ENCODE results near the gene SH2D7. TPM values are rescaled to one million over a fixed set of nuclear protein-coding genes. Genes with fewer than 3 reads are reported as not detected.

SH2D7 gene
- total and polyA plus RNA-seq, 4 donors = 1.0 TPM; not detected in 3

DNA sequence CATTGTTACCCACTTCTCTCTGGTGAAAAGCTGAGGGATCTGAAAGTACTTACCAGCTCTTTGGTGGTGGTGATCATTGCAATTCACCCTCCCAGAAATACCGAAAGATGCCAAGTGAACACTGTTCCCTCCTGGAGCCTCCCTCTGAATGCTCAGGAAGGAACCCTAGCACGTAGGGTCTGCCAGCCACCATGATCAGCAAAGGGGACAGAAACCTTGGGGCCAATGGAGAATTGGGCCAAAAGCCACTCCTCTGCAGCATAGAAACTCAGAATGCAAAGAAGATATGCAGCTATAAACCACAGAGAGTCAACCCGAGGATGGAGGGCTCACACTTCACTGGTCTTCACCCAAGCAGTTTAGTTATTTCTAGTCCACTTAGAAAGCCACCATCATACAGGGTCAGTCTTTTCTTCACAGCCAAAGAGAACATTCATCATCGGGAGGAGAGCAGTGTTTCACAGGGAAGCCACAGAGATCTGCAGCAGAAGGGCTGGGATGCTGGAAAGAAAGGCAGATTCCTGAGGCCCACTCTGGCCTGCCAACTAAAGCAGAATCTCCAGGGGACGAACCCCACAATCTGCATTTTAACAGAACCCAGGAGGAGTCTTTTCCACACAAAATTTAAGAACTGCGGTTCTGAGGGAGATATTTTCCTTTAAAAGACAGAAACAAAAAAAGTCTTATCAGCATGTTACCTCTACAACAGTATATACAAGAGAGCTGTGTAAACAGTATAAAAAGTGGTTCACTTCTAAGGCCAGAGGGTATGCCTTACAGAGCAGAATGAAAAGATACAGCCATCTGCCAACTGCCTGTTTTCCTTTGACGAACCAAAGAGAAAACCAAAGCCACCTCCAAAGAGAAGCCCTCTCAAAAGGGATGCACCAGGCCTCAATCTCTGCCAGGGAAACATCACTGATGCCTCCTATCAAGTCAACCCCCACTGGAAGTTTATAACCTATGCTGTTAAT, 26.1 kb upstream of the SH2D7 start:
- no peak overlapping the region for H3K4me3 ChIP-seq (ENCODE audit: low read length in 2 of 2)
- no peaks in the 10 kb centered on the region for H3K36me3 ChIP-seq (ENCODE audit: control insufficient read depth in 1 of 2, insufficient read depth in 2 of 2, low read length in 1 of 2)
- intact Hi-C loops (cut with DNase I) = loop anchor here in 1 of 2 donors (5.0 kb wide), 1 partner anchor 59 kb away; no protein-coding TSS in a partner anchor
- 55 to 60% methylated on average over 7 of the region's 7 CpGs for WGBS, 2 donors
- H3K27me3 ChIP-seq (ENCODE audit: control insufficient read depth in 1 of 2, insufficient read depth in 2 of 2, low read length in 1 of 2) = no peaks in the 10 kb centered on the region
- peak overlapping the region in 1 of 2 donors; percentile 56 for H3K27ac ChIP-seq (ENCODE audit: low read depth in 1 of 2, low read length in 2 of 2)
- H3K4me1 ChIP-seq (ENCODE audit: control insufficient read depth in 1 of 2, insufficient read depth in 2 of 2, low read length in 2 of 2) = peaks cover 10 to 13% of the 10 kb centered on the region in 2 donors
- no peaks in the 10 kb centered on the region for H3K9me3 ChIP-seq (ENCODE audit: control insufficient read depth, low read length)
- DNase-seq = no peak
- no peak for ATAC-seq (ENCODE audit: low FRiP score)

DNA sequence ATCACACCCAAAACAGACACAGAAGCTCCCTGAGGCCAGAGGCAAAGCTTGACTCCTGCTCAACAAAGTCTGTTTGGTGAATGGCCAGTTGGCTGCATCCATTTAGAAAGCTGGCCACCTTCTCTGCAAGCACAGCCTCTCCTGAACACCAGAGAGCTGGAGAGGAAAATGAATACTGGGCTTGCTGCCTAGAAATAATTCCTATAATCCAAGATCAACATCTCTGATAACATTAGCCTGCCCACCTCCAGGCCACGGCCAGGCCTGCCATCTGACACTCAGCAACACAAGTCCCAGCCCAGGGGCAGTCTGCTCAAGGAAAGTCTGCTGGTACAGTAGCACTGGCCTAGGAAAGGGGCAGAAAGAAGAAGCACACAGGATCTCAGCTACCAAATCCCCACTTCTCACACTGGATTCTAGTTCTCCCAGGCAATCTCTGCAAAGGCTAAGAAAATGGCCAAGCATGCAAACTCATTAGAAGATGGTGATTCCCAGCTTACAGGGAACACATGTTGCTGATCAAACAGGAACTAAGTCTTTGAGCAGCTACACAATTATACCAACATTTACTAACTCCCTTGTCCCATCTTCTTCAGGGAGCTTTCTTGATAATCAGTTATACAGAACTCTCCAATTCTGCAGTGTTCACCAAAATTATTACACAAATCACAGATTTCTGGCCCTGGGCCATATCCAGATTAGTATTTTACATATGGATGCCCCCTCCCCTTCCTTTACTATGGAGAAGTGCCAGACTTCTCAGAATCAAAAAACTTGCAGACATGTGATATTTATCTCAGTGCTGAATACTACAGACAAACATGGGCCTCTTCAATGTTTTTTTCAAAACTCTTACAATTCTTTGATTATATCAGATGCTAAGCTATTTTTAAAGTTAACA, 24.8 kb upstream of the SH2D7 start:
- H3K36me3 ChIP-seq (ENCODE audit: control insufficient read depth in 1 of 2, insufficient read depth in 2 of 2, low read length in 1 of 2) = no peaks in the 10 kb centered on the region
- intact Hi-C loops (cut with DNase I) = loop anchor here in 1 of 2 donors (5.0 kb wide), 1 partner anchor 60 kb away; no protein-coding TSS in a partner anchor
- peaks cover 8 to 13% of the 10 kb centered on the region in 2 donors for H3K4me1 ChIP-seq (ENCODE audit: control insufficient read depth in 1 of 2, insufficient read depth in 2 of 2, low read length in 2 of 2)
- no peaks in the 10 kb centered on the region for H3K9me3 ChIP-seq (ENCODE audit: control insufficient read depth, low read length)
- H3K4me3 ChIP-seq (ENCODE audit: low read length in 2 of 2) = no peak overlapping the region
- peak in 1 of 2 donors; percentile 75 for DNase-seq
- no peaks in the 10 kb centered on the region for H3K27me3 ChIP-seq (ENCODE audit: control insufficient read depth in 1 of 2, insufficient read depth in 2 of 2, low read length in 1 of 2)
- 0 to 6% methylated on average over 1 of the region's 1 CpG for WGBS, 2 donors
- peak; percentile 46 for ATAC-seq (ENCODE audit: low FRiP score)
- H3K27ac ChIP-seq (ENCODE audit: low read depth in 1 of 2, low read length in 2 of 2) = peak overlapping the region; percentile 18 to 32

DNA sequence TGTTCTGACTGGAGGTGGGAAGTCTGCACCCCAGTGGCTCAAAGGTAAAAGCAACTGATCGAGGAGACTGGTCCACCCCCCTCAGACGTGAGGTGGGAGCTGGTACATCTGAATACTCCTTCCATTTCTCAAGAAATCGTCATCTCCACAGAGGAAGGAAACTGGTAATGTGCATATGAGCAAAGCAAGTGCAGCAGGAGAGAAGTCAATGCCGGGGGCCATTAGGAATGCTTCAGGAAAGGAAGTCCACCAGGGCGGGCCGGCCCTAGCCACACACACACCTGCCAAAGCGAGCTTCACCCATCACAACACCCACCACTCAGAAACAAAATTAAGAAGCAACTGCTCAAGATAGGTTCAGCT, 23.3 kb upstream of the SH2D7 start:
- Histone ChIP-seq H3K9me3 (ENCODE audit: control insufficient read depth, low read length) (no peaks in the 10 kb centered on the region), H3K36me3 (ENCODE audit: control insufficient read depth in 1 of 2, insufficient read depth in 2 of 2, low read length in 1 of 2) (no peaks in the 10 kb centered on the region), H3K27me3 (ENCODE audit: control insufficient read depth in 1 of 2, insufficient read depth in 2 of 2, low read length in 1 of 2) (no peaks in the 10 kb centered on the region), H3K4me3 (ENCODE audit: low read length in 2 of 2) (no peak overlapping the region), H3K4me1 (ENCODE audit: control insufficient read depth in 1 of 2, insufficient read depth in 2 of 2, low read length in 2 of 2) (peaks cover 3 to 9% of the 10 kb centered on the region in 2 donors), H3K27ac (ENCODE audit: low read depth in 1 of 2, low read length in 2 of 2) (peak overlapping the region in 1 of 2 donors; percentile 42)
- ATAC-seq (ENCODE audit: low FRiP score) = no peak
- WGBS, 2 donors = 87% methylated on average over 7 of the region's 7 CpGs
- intact Hi-C loops (cut with DNase I) = loop anchor here in 1 of 2 donors (5.0 kb wide), 1 partner anchor 62 kb away; no protein-coding TSS in a partner anchor
- no peak for DNase-seq

DNA sequence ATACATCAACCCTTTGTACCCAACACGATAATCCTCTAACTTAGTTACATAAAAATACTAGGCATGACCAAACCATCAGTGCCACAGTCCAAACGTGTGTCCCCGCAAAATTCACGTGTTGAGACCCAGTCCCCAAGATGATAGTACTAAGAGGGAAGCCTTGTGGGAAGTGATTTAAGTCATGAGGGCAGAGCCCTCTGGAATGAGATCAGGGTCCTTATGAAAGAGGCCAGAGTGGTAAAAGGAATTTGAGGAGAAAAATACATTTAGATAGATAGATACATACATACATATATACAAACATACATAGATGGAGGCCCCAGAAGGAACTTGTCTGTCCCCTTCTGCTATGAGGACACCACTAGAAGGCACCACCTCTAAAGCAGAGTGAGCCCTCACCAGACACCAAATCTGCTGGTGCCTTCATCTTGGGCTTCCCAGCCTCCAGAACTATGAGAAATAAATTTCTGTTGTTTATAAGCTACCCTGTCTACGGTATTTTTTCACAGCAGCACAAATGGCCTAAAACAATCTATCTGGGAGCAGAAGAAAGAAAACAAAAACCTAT, 22.8 kb upstream of the SH2D7 start:
- WGBS, 2 donors = 84% methylated on average over 5 of the region's 5 CpGs
- Histone ChIP-seq H3K9me3 (ENCODE audit: control insufficient read depth, low read length) (no peaks in the 10 kb centered on the region), H3K27ac (ENCODE audit: low read depth in 1 of 2, low read length in 2 of 2) (no peak overlapping the region), H3K27me3 (ENCODE audit: control insufficient read depth in 1 of 2, insufficient read depth in 2 of 2, low read length in 1 of 2) (no peaks in the 10 kb centered on the region), H3K4me1 (ENCODE audit: control insufficient read depth in 1 of 2, insufficient read depth in 2 of 2, low read length in 2 of 2) (peaks cover 2 to 7% of the 10 kb centered on the region in 2 donors), H3K36me3 (ENCODE audit: control insufficient read depth in 1 of 2, insufficient read depth in 2 of 2, low read length in 1 of 2) (no peaks in the 10 kb centered on the region), H3K4me3 (ENCODE audit: low read length in 2 of 2) (no peak overlapping the region)
- intact Hi-C loops (cut with DNase I) = loop anchor here in 1 of 2 donors (5.0 kb wide), 1 partner anchor 62 kb away; no protein-coding TSS in a partner anchor
- ATAC-seq (ENCODE audit: low FRiP score) (no peak), DNase-seq (no peak)

DNA sequence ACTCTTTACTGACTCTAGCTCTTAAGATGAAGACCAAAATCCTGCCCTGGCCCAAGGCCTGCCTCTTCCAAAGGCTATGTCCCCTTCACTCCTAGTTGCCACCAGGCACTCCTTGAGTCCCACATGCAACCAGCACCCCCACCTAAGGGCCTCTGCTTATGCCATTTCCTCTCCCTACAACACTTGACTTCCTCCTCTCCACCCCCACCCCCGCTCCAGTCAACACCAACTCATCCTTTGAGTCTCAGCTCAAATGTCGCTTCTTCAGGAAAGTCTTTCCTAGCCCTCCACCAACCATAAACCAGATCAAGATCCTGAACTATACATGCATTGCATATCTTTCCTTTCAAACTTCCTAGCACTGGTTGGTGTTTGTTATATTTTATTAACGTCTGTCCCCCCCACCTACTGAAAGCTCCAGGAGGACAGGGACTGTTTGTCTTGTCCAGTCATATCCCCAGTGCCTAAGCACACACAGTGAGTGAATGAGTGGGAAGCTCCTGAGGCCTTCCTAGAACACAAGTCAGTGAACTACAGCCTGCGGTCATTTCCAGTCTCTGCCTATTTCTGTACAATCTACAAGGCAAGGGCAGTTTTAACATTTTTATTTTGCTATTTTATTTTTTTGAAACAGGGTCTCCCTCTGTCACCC, 22.2 kb upstream of the SH2D7 start:
- intact Hi-C loops (cut with DNase I) = no loop called here
- Histone ChIP-seq H3K4me1 (ENCODE audit: control insufficient read depth in 1 of 2, insufficient read depth in 2 of 2, low read length in 2 of 2) (peaks cover 2 to 7% of the 10 kb centered on the region in 2 donors), H3K36me3 (ENCODE audit: control insufficient read depth in 1 of 2, insufficient read depth in 2 of 2, low read length in 1 of 2) (no peaks in the 10 kb centered on the region), H3K27ac (ENCODE audit: low read depth in 1 of 2, low read length in 2 of 2) (no peak overlapping the region), H3K4me3 (ENCODE audit: low read length in 2 of 2) (no peak overlapping the region), H3K9me3 (ENCODE audit: control insufficient read depth, low read length) (no peaks in the 10 kb centered on the region), H3K27me3 (ENCODE audit: control insufficient read depth in 1 of 2, insufficient read depth in 2 of 2, low read length in 1 of 2) (no peaks in the 10 kb centered on the region)
- ATAC-seq (ENCODE audit: low FRiP score) = no peak
- WGBS, 2 donors = 92 to 97% methylated on average over 4 of the region's 4 CpGs
- DNase-seq = peak in 1 of 2 donors; percentile 67

DNA sequence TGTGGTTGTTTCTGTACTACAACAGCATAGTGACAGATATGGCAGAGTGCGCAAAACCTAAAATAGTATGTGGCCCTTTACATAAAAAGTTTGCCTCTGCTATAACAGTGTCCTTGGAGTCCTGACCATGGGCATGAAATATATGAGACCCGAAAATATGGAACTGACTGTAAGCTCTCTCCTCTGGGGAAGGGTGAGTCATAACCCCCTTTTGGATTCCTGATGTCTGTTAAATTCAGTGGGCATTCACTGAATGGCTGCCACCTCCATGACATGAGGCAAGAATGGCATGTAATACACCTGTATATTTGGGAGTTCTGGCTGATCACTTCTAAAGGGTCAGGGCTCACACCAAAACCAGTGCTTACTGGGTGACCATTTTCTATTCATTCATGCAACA, 21.0 kb upstream of the SH2D7 start:
- H3K4me1 ChIP-seq (ENCODE audit: control insufficient read depth in 1 of 2, insufficient read depth in 2 of 2, low read length in 2 of 2) = peaks cover 0 to 2% of the 10 kb centered on the region in 2 donors
- no peaks in the 10 kb centered on the region for H3K27me3 ChIP-seq (ENCODE audit: control insufficient read depth in 1 of 2, insufficient read depth in 2 of 2, low read length in 1 of 2)
- 61 to 92% methylated on average over 2 of the region's 2 CpGs for WGBS, 2 donors
- intact Hi-C loops (cut with DNase I) = no loop called here
- DNase-seq (no peak), ATAC-seq (ENCODE audit: low FRiP score) (no peak)
- H3K27ac ChIP-seq (ENCODE audit: low read depth in 1 of 2, low read length in 2 of 2) = no peak overlapping the region
- H3K4me3 ChIP-seq (ENCODE audit: low read length in 2 of 2) = no peak overlapping the region
- H3K9me3 ChIP-seq (ENCODE audit: control insufficient read depth, low read length) = no peaks in the 10 kb centered on the region
- no peaks in the 10 kb centered on the region for H3K36me3 ChIP-seq (ENCODE audit: control insufficient read depth in 1 of 2, insufficient read depth in 2 of 2, low read length in 1 of 2)

DNA sequence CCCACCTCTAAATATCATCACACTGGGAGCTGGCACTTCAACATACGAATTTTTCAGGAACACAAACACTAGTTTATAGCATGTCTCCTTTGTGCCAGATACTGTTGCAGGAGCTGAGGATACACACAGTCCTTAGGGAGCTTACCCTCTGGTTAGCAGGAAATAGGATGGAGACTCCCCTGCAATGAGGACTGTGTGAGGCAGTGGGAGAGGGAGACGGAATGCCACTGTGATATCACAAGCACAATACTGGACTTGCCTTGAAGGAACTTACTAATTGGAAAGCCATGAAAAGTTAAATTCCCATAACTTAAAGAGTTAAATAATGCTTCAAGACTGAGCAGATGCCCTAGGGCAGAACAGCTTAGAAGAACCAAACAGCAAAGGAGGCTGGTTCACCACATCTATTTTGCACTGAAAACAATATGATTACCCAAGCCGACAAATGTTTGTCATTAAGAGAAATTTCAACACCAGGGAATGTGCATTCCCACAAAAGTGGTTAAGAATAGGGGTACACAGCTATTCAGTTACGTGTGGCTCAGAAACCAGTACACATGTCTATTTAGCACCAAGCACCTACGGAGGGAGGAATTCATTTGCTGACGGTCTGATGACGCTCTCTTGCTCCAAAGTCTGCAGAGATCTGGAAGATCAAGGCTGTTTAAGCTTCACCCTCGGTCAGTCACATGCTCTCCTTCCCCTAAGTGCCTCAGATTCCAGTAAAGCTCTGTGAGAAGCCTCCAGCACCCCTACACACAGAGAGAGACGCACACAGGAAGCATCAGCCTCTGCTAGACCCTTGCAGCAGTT, 20.1 kb upstream of the SH2D7 start:
- intact Hi-C loops (cut with DNase I) = no loop called here
- H3K4me1 ChIP-seq (ENCODE audit: control insufficient read depth in 1 of 2, insufficient read depth in 2 of 2, low read length in 2 of 2) = peaks cover 0 to 2% of the 10 kb centered on the region in 2 donors
- no peak overlapping the region for H3K4me3 ChIP-seq (ENCODE audit: low read length in 2 of 2)
- DNase-seq (peak in 1 of 2 donors; percentile 68), ATAC-seq (ENCODE audit: low FRiP score) (peak; percentile 47)
- no peaks in the 10 kb centered on the region for H3K9me3 ChIP-seq (ENCODE audit: control insufficient read depth, low read length)
- H3K27me3 ChIP-seq (ENCODE audit: control insufficient read depth in 1 of 2, insufficient read depth in 2 of 2, low read length in 1 of 2) = no peaks in the 10 kb centered on the region
- H3K36me3 ChIP-seq (ENCODE audit: control insufficient read depth in 1 of 2, insufficient read depth in 2 of 2, low read length in 1 of 2) = no peaks in the 10 kb centered on the region
- H3K27ac ChIP-seq (ENCODE audit: low read depth in 1 of 2, low read length in 2 of 2) = peak overlapping the region in 1 of 2 donors; percentile 50
- 70 to 74% methylated on average over 9 of the region's 9 CpGs for WGBS, 2 donors
